ENCODE data around the gene MVP.

GRCh38 chr16:29834079-29834478 is 13.8 kb downstream of the MVP start:
- TF ChIP-seq CTCF (IDR thresholded peaks at IDR 0.05 in 4 of 5, conservative IDR thresholded peaks at IDR 0.05 in 1 of 5): no peak
- no peak for TF ChIP-seq POLR2A (IDR thresholded peaks at IDR 0.05)
